H7 (cell line): ENCODE results near the gene ATP6V1F. TPM values are rescaled to one million over a fixed set of nuclear protein-coding genes. Genes with fewer than 3 reads are reported as not detected.

ENCODE experiments used
- DNase-seq: peaks from one replicate; pipeline ENCODE4 v3.0.0; 2012
- H3K27me3 ChIP-seq: 2 replicates; pipeline ENCODE4 v1.6.0; 2011; ENCODE audit warnings: mild to moderate bottlenecking, low read length; ENCODE audit not compliant: control insufficient read depth, insufficient read depth
- H3K36me3 ChIP-seq: replicated peaks from 2 replicates; pipeline ENCODE4 v1.5.1; 2011; ENCODE audit warnings: low read length; ENCODE audit not compliant: control insufficient read depth, insufficient read depth
- H3K4me3 ChIP-seq: 2 replicates; pipeline ENCODE4 v1.5.1; 2011; ENCODE audit warnings: low read depth, mild to moderate bottlenecking, control low read depth, low read length, moderate library complexity; ENCODE audit not compliant: insufficient read depth
- total RNA-seq: library from RNA; depleted of rRNA; stranded (reverse); fragments of >200 nt; shearing (Covaris generic); gene quantifications from 2 replicates; pipeline ENCODE4 v1.2.3, GENCODE V29; 2014

ATP6V1F gene
- total RNA-seq, 1 experiment from 2014 or later, result 120 TPM

DNA sequence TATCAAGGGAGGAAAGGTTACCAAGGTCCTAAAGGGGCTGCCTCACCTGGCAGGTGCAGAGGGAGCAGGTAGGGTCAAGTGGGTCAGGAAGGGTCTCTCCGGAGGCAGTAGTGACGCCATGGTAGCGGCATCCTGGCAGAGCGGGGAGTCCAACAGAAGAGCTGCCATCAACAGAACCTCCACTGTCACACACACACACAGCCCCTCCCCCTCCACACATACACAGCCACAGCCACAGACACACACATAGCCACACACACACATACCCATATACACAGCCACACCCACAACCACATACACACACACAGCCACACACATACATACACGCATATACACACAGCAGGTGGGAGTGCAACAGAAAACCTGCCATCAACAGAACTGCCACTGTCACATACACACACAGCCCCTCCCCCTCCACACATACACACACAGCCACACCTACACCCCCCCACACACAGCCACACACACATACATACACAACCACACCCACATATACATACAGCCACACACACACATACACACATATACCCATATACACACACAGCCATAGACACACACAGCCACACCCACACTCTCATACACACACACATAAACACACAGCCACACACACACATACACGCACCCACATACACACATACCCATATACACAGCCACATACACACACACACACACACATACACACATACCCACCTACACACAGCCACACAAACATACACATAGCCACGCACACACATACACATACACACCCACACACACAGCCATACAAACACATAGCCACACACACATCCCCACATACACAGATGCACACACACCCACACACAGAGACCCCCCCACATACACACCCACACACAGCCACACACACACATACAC is 24.7 kb downstream of the ATP6V1F start:
- no peak for DNase-seq
- Histone ChIP-seq H3K27me3 (peaks cover 6% of the 10 kb centered on the region), H3K4me3 (no peak overlapping the region), H3K36me3 (no peaks in the 10 kb centered on the region)

GRCh38 chr7:128888039-128888755 is 25.5 kb downstream of the ATP6V1F start:
- Histone ChIP-seq H3K4me3 (no peak overlapping the region), H3K36me3 (no peaks in the 10 kb centered on the region), H3K27me3 (peaks cover 6% of the 10 kb centered on the region)
- no peak for DNase-seq

- Histone ChIP-seq H3K36me3 (no peaks in the 10 kb centered on the region), H3K27me3 (peaks cover 6% of the 10 kb centered on the region), H3K4me3 (no peak overlapping the region)
- peak; percentile 81 for DNase-seq
Measured at GRCh38 chr7:128888756-128889095, 26.1 kb downstream of the ATP6V1F start.

DNA sequence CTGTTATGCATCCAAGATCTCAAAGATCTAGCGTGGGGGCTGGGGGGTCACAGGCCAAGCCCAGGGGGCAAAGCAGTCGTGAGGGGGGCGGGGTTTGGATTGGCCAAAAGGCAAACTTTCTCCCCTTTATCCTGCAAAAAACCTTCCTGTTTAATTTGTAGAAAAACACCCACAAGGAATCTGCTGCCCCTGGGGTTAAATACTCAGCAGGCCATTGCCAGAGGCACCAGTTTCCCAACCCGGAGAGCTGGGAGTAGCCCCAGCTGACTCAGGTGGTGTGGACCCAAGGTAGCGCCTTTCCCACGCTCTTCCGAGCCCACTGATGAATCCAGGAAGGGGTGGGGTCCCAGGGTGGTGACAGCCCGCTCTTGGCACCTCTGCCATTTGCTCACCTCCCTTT is 26.5 kb downstream of the ATP6V1F start:
- no peak overlapping the region for H3K4me3 ChIP-seq
- peaks cover 6% of the 10 kb centered on the region for H3K27me3 ChIP-seq
- peak; percentile 69 for DNase-seq
- H3K36me3 ChIP-seq, result no peaks in the 10 kb centered on the region

GRCh38 chr7:128890306-128891109 is 27.9 kb downstream of the ATP6V1F start:
- DNase-seq, result peak; percentile 89
- Histone ChIP-seq H3K27me3 (peaks cover 6% of the 10 kb centered on the region), H3K36me3 (no peaks in the 10 kb centered on the region), H3K4me3 (peak overlapping the region; percentile 50)

- Histone ChIP-seq H3K36me3 (no peaks in the 10 kb centered on the region), H3K27me3 (peaks cover 6% of the 10 kb centered on the region), H3K4me3 (peak overlapping the region; percentile 50)
- peak; percentile 90 for DNase-seq
Measured at GRCh38 chr7:128891110-128891941, 28.7 kb downstream of the ATP6V1F start.

DNA sequence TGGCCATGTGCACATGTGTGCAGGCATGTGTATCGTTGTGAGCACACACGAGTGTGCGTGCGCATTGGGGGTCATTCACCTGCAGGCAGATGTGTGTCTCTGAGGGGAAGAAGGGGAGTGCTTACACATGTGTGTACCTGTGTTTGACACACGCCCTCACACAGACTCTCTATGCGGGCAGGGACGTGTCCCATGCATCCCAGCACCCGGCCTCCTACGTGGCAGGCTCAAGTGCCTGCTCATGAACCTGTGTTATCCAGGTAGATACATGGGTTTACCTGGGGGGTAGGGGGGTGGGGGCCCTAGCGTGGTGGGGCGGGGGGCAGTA is 29.2 kb downstream of the ATP6V1F start:
- Histone ChIP-seq H3K36me3 (no peaks in the 10 kb centered on the region), H3K27me3 (peaks cover 6% of the 10 kb centered on the region), H3K4me3 (no peak overlapping the region)
- peak; percentile 60 for DNase-seq

DNA sequence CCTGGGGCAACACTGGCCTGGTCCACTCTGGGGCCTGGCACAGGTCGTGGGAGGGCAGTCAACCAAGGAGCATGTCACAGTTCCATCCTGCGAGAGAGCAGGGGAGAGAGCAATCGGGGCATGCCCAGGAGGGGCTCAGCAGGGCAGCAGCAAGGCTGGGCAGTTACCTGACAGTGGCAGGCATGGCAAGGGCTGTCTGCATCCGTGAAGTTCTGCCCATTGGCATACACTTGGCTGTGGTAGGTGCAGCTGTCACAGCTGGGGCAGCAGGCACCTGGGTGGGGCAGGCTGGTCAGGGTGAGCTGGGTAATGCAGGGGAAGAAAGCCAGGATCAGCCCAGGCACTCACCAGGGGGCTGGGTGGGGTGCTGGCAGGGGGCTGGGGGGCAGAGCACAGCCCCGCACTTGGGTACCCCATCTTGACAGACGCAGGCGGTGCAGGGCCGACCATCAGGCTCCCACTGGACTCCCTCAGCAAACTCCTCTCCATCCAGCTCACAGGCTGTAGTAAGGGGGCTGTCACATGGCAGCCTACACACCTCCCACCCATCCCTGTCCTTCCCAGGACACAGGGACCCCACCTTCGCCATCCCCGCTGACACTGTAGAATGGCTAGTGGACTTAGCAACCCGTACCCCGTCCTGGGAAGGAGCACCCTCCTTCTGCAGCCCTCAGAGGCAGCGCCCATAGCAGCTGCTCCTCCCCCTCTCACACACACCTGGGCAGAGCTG is 30.0 kb downstream of the ATP6V1F start:
- Histone ChIP-seq H3K4me3 (no peak overlapping the region), H3K27me3 (peaks cover 6% of the 10 kb centered on the region), H3K36me3 (no peaks in the 10 kb centered on the region)
- DNase-seq, result peak; percentile 59

- peak; percentile 47 for DNase-seq
- no peaks in the 10 kb centered on the region for H3K36me3 ChIP-seq
- H3K27me3 ChIP-seq, result peaks cover 6% of the 10 kb centered on the region
- H3K4me3 ChIP-seq, result no peak overlapping the region
Measured at GRCh38 chr7:128893251-128894100, 30.8 kb downstream of the ATP6V1F start.

DNA sequence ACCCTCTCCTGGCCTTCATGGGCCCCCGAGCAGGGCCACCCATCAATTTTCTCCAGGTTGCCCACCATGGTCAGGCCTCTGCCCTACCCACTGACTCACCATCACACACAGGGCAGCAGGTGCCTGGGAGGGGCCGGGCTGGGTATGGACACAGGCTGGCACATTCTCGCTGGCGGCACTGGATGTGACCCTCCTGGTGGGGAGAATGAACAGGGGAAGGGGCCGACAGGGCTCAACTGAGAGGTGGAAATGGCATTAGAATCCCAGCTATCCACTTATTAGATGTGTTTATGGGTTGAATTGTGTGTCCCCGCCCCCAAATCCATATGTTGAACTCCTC is 31.4 kb downstream of the ATP6V1F start:
- H3K27me3 ChIP-seq, result peaks cover 6% of the 10 kb centered on the region
- no peak overlapping the region for H3K4me3 ChIP-seq
- DNase-seq, result no peak
- H3K36me3 ChIP-seq, result no peaks in the 10 kb centered on the region

GRCh38 chr7:128895320-128895719 is 32.7 kb downstream of the ATP6V1F start:
- H3K4me3 ChIP-seq, result no peak overlapping the region

DNA sequence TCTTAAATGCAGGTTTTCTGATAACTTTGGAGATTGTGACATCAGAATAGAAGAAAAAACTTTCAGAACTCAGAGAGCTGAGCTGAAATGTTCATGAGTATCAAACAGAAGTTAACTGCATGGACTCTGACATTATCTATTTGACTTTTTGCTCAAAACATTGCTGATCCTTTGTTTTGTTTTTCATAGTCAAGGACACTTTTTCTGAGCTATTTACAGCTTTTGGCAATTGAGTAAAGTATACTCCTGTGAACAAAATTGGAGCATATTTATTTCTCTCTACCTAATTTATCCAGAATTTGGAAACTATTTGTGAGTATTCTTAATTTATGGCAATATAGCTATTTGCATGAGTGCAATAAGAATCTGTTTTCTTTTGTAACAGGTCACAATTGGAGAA is 36.7 kb downstream of the ATP6V1F start:
- no peaks in the 10 kb centered on the region for H3K36me3 ChIP-seq
- H3K4me3 ChIP-seq, result no peak overlapping the region
- no peaks in the 10 kb centered on the region for H3K27me3 ChIP-seq
- DNase-seq, result no peak

More at GRCh38 chr7:128895320-128895719, 32.7 kb downstream of the ATP6V1F start:
- DNase-seq, result no peak
- Histone ChIP-seq H3K27me3 (peaks cover 6% of the 10 kb centered on the region), H3K36me3 (no peaks in the 10 kb centered on the region)

- Histone ChIP-seq H3K27me3 (no peaks in the 10 kb centered on the region), H3K36me3 (no peaks in the 10 kb centered on the region), H3K4me3 (no peak overlapping the region)
- DNase-seq, result no peak
Measured at GRCh38 chr7:128900237-128900636, 37.6 kb downstream of the ATP6V1F start.
